A673 (cell line): Measurements from ENCODE around the gene PACSIN2.

Source experiments
- CTCF ChIP-seq: fragments of 300-800, 200-600 bp; sonication (generic); conservative IDR thresholded peaks from 2 replicates; pipeline ENCODE4 v1.5.1; 2017; ENCODE audit warnings: low read depth, mild to moderate bottlenecking, antibody characterized with exemption, low read length, moderate library complexity, mixed read lengths
- EZH2 ChIP-seq: fragments of 200-600 bp; sonication (generic); IDR thresholded peaks from 2 replicates; pipeline ENCODE4 v1.6.1; 2017; ENCODE audit warnings: borderline replicate concordance, low read depth, mild to moderate bottlenecking, mixed read lengths, antibody characterized with exemption, low read length; ENCODE audit not compliant: poor library complexity, severe bottlenecking

- TF ChIP-seq CTCF (no peak), EZH2 (no peak)
Measured at GRCh38 chr22:42874010-42874409, 140.9 kb downstream of the PACSIN2 start.
